Endodermal cell (in vitro differentiated cells): Measurements from ENCODE around the gene ERCC6. TPM values are rescaled to one million over a fixed set of nuclear protein-coding genes. Genes with fewer than 3 reads are reported as not detected.

Experiments
- DNase-seq: peaks from one replicate; pipeline ENCODE4 v3.0.0-alpha.2; 2017
- H3K27ac ChIP-seq: 2 replicates; pipeline ENCODE4 v1.5.1; 2013; ENCODE audit warnings: mild to moderate bottlenecking, low read depth, low read length, moderate library complexity
- H3K27me3 ChIP-seq: 2 replicates; pipeline ENCODE4 v1.6.1; 2013; ENCODE audit warnings: mild to moderate bottlenecking, low read length, moderate library complexity; ENCODE audit not compliant: insufficient read depth, control insufficient read depth, poor library complexity, severe bottlenecking
- H3K36me3 ChIP-seq: 2 replicates; pipeline ENCODE4 v1.7.0; 2013; ENCODE audit warnings: mild to moderate bottlenecking, low read length, moderate library complexity; ENCODE audit not compliant: control insufficient read depth, insufficient read depth
- H3K4me1 ChIP-seq: one replicate; pipeline ENCODE4 v1.7.0; 2013; ENCODE audit warnings: low read length; ENCODE audit not compliant: control insufficient read depth, insufficient read depth
- H3K4me3 ChIP-seq: 2 replicates; pipeline ENCODE4 v1.5.1; 2013; ENCODE audit warnings: mild to moderate bottlenecking, low read length, moderate library complexity
- H3K9ac ChIP-seq: 2 replicates; pipeline ENCODE4 v1.6.1; 2013; ENCODE audit warnings: mild to moderate bottlenecking, low read length, moderate library complexity; ENCODE audit not compliant: poor library complexity, severe bottlenecking; ENCODE audit errors: extremely low read depth
- H3K9me3 ChIP-seq: 2 replicates; pipeline ENCODE4 v1.6.1; 2013; ENCODE audit warnings: mild to moderate bottlenecking, low read length, moderate library complexity; ENCODE audit not compliant: control insufficient read depth
- H3K27ac Mint-ChIP-seq: 2 replicates; pipeline ENCODE4 v1.8.0; 2020; ENCODE audit warnings: mixed read lengths
- H3K27me3 Mint-ChIP-seq: 2 replicates; pipeline ENCODE4 v1.8.0; 2021; ENCODE audit warnings: mild to moderate bottlenecking, mixed read lengths; ENCODE audit not compliant: insufficient read depth
- H3K36me3 Mint-ChIP-seq: 2 replicates; pipeline ENCODE4 v1.8.0; 2020; ENCODE audit warnings: low read depth, mixed read lengths
- H3K4me1 Mint-ChIP-seq: 2 replicates; pipeline ENCODE4 v1.8.0; 2020; ENCODE audit warnings: mixed read lengths
- H3K4me3 Mint-ChIP-seq: 2 replicates; pipeline ENCODE4 v1.8.0; 2020; ENCODE audit warnings: mild to moderate bottlenecking, moderate library complexity, mixed read lengths
- H3K9me3 Mint-ChIP-seq: 2 replicates; pipeline ENCODE4 v1.8.0; 2020; ENCODE audit warnings: mild to moderate bottlenecking, mixed read lengths
- CTCF ChIP-seq: fragments of 200-600 bp; sonication (generic); conservative IDR thresholded peaks from 2 replicates; pipeline ENCODE4 v1.5.0; 2021; ENCODE audit warnings: antibody characterized with exemption, mild to moderate bottlenecking
- WGBS, 2 experiments: methylation state at CpG; one replicate each; pipeline versions ENCODE4 v1.1.5 to v1.1.7; 2013; ENCODE audit warnings: missing lambda C conversion rate in 2 of 2, mixed read lengths in 1 of 2; ENCODE audit not compliant: insufficient coverage in 1 of 2, insufficient read length in 1 of 2; 5-methylcytosine and 5-hydroxymethylcytosine counted together
- total RNA-seq, 2 donors: library from RNA; stranded (reverse); fragmentation: NEBNext Ultra II Directional in 1 of 2; extraction: Animal tissue kit (Norgen Biotek cat#: 25700) in 1 of 2; gene quantifications; 2 replicates in 1 of 2; 3 replicates in 1 of 2; pipeline ENCODE4 v1.2.1, GENCODE V29; 2021

Gene ERCC6
- total RNA-seq, 2 donors from 2014 or later, result 18.8 to 19.5 TPM

DNA sequence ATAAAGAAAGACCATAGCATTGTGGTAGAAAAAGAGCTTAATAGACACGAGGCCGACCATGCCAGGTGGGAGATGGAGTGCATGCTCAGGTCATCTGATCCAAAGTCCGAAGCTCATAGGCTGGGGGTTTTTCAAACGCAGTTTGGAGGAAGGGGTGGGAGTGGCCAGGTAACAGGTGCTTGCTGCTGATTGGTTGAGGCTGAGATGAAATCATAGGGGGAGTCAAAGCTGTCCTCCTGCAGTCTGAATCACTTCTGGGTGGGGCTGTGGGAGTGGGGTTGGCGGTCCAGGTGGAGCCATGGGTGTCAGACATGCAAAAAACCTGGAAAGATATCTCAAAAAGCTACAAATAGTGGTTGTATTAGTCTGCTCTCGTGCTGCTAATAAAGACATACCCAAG lies 2.8 kb upstream of the ERCC6 start:
- H3K4me3 ChIP-seq, result no peak overlapping the region
- DNase-seq, result no peak
- peaks cover 30% of the 10 kb centered on the region for H3K27me3 Mint-ChIP-seq
- peaks cover 9% of the 10 kb centered on the region for H3K9me3 Mint-ChIP-seq
- H3K4me3 Mint-ChIP-seq, result no peak overlapping the region
- no peaks in the 10 kb centered on the region for H3K4me1 ChIP-seq
- H3K36me3 Mint-ChIP-seq, result no peaks in the 10 kb centered on the region
- H3K9ac ChIP-seq, result no peak overlapping the region
- WGBS, 2 experiments, result 42 to 84% methylated on average over 2 to 6 of the region's 6 CpGs
- peaks cover 12% of the 10 kb centered on the region for H3K4me1 Mint-ChIP-seq
- TF ChIP-seq CTCF, result no peak
- no peaks in the 10 kb centered on the region for H3K36me3 ChIP-seq
- peaks cover 11% of the 10 kb centered on the region for H3K27me3 ChIP-seq
- peaks cover 17% of the 10 kb centered on the region for H3K9me3 ChIP-seq
- H3K27ac Mint-ChIP-seq, result no peak overlapping the region
- no peak overlapping the region for H3K27ac ChIP-seq

GRCh38 chr10:49540056-49540797 lies 1.3 kb upstream of the ERCC6 start:
- Mint-ChIP-seq H3K27ac (no peak overlapping the region), H3K4me1 (peaks cover 12% of the 10 kb centered on the region), H3K27me3 (peaks cover 30% of the 10 kb centered on the region), H3K9me3 (peaks cover 5% of the 10 kb centered on the region), H3K4me3 (peak overlapping the region; percentile 86), H3K36me3 (no peaks in the 10 kb centered on the region)
- no peak for TF ChIP-seq CTCF
- DNase-seq, result no peak
- WGBS, 2 experiments, result 81 to 84% methylated on average over 14 to 18 of the region's 20 CpGs
- H3K9me3 ChIP-seq, result peaks cover 10% of the 10 kb centered on the region
- H3K9ac ChIP-seq, result no peak overlapping the region
- peaks cover 11% of the 10 kb centered on the region for H3K27me3 ChIP-seq
- H3K27ac ChIP-seq, result no peak overlapping the region
- H3K4me3 ChIP-seq, result peak overlapping the region; percentile 82
- H3K4me1 ChIP-seq, result no peaks in the 10 kb centered on the region
- H3K36me3 ChIP-seq, result no peaks in the 10 kb centered on the region

DNA sequence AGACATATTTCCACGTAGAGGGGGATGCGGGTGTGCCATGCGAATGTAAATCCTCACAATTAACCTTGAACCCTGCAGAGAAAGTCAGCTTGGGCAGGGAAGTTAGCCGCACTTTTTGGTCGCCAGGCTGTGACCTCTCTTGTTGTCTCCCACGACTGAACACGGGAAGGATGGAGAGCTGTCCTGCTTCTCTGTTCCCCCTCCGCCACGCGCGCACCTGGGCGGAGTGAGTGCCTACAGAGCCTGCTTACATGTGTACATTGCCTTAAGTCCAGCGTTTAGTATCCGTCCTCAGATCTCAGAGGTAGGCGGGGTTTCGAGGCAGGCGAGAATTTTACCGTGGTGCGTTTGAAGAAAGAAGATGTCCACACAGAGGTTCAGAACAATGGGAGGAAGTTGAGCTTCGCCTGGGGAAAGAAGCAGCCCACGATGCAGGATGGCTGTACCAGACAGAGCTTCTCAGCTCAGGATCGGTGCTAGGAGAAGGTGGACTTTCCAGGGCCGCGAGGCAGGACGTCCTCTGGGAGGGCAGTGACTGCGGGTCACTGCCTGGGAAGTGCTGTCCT lies 482 bp upstream of the ERCC6 start:
- Mint-ChIP-seq H3K9me3 (no peaks in the 10 kb centered on the region), H3K4me1 (peaks cover 12% of the 10 kb centered on the region), H3K36me3 (peaks cover 2% of the 10 kb centered on the region), H3K27me3 (peaks cover 30% of the 10 kb centered on the region), H3K27ac (peak overlapping the region; percentile 86), H3K4me3 (peak overlapping the region; percentile 86)
- Histone ChIP-seq H3K27ac (no peak overlapping the region), H3K9ac (peak overlapping the region; percentile 7), H3K27me3 (peaks cover 11% of the 10 kb centered on the region), H3K36me3 (no peaks in the 10 kb centered on the region), H3K9me3 (peaks cover 2% of the 10 kb centered on the region), H3K4me3 (peak overlapping the region; percentile 82), H3K4me1 (no peaks in the 10 kb centered on the region)
- TF ChIP-seq CTCF, result no peak
- 2 to 7% methylated on average over 22 to 26 of the region's 26 CpGs for WGBS, 2 experiments
- peak; percentile 73 for DNase-seq
